Esophagus squamous epithelium (tissue), 4 donors: ENCODE measurements around the gene STAG3.

Experiments used
- CTCF ChIP-seq, 6 experiments: fragments of 450-650 bp in 4 of 6; fragments of 200-600 bp in 2 of 6; sonication (generic) in 2 of 6; IDR thresholded peaks; one replicate each; pipeline ENCODE4 v1.5.1; 2016 to 2019; ENCODE audit warnings: antibody characterized with exemption in 6 of 6, mild to moderate bottlenecking in 4 of 6, moderate library complexity in 4 of 6
- POLR2A ChIP-seq, 4 donors: fragments of 450-650 bp; IDR thresholded peaks; one replicate each; pipeline ENCODE4 v1.6.1; 2017; ENCODE audit warnings: antibody characterized with exemption in 4 of 4, mild to moderate bottlenecking in 4 of 4, moderate library complexity in 3 of 4

- TF ChIP-seq POLR2A (IDR thresholded peaks at IDR 0.05) (no peak), CTCF (IDR thresholded peaks at IDR 0.05) (peak in 2 of 6 experiments; percentile 20 to 27)
These were observed 12.5 kb downstream of the STAG3 start for GRCh38 chr7:100190048-100190711.
